GM19468 (cell line): ENCODE data around the gene TFCP2.

Experiments used
- ATAC-seq: cut with Tn5 transposase; IDR thresholded peaks from one replicate; pipeline ENCODE4 v1.9.1; 2021; ENCODE audit warnings: mild to moderate bottlenecking, moderate library complexity, moderate number of reproducible peaks; ENCODE audit not compliant: unreplicated experiment; ENCODE audit errors: extremely low read depth

The TFCP2 gene

DNA sequence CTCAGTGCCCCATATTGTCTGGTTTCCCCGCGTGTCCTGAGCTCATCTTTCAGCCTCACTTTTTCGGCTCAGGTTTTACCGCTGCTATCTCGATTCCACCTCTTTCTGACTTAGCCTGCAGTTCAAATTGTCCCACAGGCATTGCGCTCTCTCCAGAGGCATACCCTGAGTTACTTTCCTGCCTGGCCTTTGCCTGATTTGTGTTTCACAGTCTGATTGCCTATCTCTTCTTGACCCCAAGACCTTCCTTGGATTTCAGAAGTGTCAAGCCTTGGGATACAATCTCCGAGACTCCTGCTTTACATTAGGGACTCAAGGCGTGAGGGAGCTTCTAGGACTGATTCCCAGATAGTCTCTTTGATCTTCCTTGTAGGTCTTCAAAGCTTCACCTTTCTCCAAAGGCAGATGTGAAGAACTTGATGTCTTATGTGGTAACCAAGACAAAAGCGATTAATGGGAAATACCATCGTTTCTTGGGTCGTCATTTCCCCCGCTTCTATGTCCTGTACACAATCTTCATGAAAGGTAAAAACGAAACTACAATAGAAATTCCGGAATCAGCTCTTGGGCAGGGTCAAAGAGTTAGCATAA, 124.2 kb downstream of the TFCP2 start:
- ATAC-seq = no peak

DNA sequence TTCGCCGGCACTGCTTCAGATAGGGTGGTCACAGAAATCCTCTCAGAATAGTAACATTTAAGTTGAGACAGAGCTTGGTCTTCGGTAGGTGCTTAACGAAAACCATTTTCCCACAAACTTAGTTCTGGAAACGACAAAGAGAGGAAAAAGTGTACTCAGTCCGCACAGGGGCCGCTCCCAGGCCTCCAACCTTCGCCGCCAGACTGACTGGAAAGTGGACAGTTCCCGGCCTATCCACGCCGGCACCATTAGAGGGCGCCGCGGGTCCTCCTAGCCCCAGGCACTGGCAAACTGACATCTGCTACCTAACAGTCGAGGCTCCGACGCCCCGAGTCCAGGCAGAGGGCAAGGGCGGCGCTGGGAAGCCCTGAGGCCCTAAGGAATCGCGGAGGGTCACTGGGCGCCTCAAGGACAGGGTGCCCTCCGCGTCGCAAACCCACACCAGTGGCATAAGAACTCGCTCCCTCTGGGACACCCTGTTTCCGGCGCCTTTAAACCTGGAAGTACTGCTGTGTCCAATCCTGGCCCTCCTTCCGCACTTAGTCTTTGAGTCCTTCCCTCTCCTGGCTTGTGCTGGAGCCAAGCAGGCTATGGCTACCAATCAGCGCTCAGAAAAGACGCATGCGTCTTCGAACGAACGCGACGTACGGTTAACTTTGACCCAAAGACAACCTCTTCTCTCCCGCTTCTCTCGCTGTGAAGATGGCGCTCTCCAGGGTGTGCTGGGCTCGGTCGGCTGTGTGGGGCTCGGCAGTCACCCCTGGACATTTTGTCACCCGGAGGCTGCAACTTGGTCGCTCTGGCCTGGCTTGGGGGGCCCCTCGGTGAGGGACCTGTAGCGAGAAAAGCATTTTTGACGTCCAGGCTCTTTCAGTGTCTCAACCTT, 125.0 kb downstream of the TFCP2 start, which contains the start of gene LETMD1:
Gene LETMD1 (plus strand): TSS at position 673 of the 886 bp plus-strand sequence. CDS start 30 bp downstream, at position 703.
- peak; percentile 93 for ATAC-seq
